ENCODE data around the gene TINCR.

The TINCR gene

GRCh38 chr19:5530701-5531100 lies 37.1 kb downstream of the TINCR start:
- DNase-seq (ENCODE audit: low spot score), result no peak
- no peak for TF ChIP-seq CTCF (IDR thresholded peaks at IDR 0.05; ENCODE audit: extremely low read depth, missing control alignments)

- TF ChIP-seq CTCF (IDR thresholded peaks at IDR 0.05; ENCODE audit: extremely low read depth, missing control alignments), result no peak
- DNase-seq (ENCODE audit: low spot score), result no peak
These were observed 41.1 kb downstream of the TINCR start for GRCh38 chr19:5526691-5527090.

- TF ChIP-seq CTCF (IDR thresholded peaks at IDR 0.05; ENCODE audit: extremely low read depth, missing control alignments), result no peak
- DNase-seq (ENCODE audit: low spot score), result no peak
These were observed 43.7 kb downstream of the TINCR start for GRCh38 chr19:5524081-5524480.

GRCh38 chr19:5522106-5522505 lies 45.6 kb downstream of the TINCR start:
- DNase-seq (ENCODE audit: low spot score), result no peak
- no peak for TF ChIP-seq CTCF (IDR thresholded peaks at IDR 0.05; ENCODE audit: extremely low read depth, missing control alignments)

- DNase-seq (ENCODE audit: low spot score), result no peak
- no peak for TF ChIP-seq CTCF (IDR thresholded peaks at IDR 0.05; ENCODE audit: extremely low read depth, missing control alignments)
These were observed 47.3 kb downstream of the TINCR start for GRCh38 chr19:5520501-5520900.

GRCh38 chr19:5519076-5519475 lies 48.7 kb downstream of the TINCR start:
- no peak for DNase-seq (ENCODE audit: low spot score)
- TF ChIP-seq CTCF (IDR thresholded peaks at IDR 0.05; ENCODE audit: extremely low read depth, missing control alignments), result no peak

- TF ChIP-seq CTCF (IDR thresholded peaks at IDR 0.05; ENCODE audit: extremely low read depth, missing control alignments), result no peak
- DNase-seq (ENCODE audit: low spot score), result no peak
These were observed 52.0 kb downstream of the TINCR start for GRCh38 chr19:5515737-5516136.
